ENCODE measurements around the gene PEX14.

PEX14 gene

GRCh38 chr1:10515301-10515975, 40.7 kb downstream of the PEX14 start:
- Mint-ChIP-seq H3K36me3 (ENCODE audit: low read depth) (peaks cover 3% of the 10 kb centered on the region), H3K4me1 (peaks cover 69% of the 10 kb centered on the region), H3K27me3 (no peaks in the 10 kb centered on the region), H3K9me3 (no peaks in the 10 kb centered on the region), H3K4me3 (no peak overlapping the region), H3K27ac (no peak overlapping the region)
- DNase-seq = no peak
- ATAC-seq = no peak

- H3K27ac Mint-ChIP-seq = no peak overlapping the region
- no peak overlapping the region for H3K4me3 Mint-ChIP-seq
- ATAC-seq (no peak), DNase-seq (no peak)
- no peaks in the 10 kb centered on the region for H3K9me3 Mint-ChIP-seq
- peaks cover 3% of the 10 kb centered on the region for H3K36me3 Mint-ChIP-seq (ENCODE audit: low read depth)
- peaks cover 66% of the 10 kb centered on the region for H3K4me1 Mint-ChIP-seq
- H3K27me3 Mint-ChIP-seq = no peaks in the 10 kb centered on the region
Measured at GRCh38 chr1:10515976-10516750, 41.4 kb downstream of the PEX14 start.

DNA sequence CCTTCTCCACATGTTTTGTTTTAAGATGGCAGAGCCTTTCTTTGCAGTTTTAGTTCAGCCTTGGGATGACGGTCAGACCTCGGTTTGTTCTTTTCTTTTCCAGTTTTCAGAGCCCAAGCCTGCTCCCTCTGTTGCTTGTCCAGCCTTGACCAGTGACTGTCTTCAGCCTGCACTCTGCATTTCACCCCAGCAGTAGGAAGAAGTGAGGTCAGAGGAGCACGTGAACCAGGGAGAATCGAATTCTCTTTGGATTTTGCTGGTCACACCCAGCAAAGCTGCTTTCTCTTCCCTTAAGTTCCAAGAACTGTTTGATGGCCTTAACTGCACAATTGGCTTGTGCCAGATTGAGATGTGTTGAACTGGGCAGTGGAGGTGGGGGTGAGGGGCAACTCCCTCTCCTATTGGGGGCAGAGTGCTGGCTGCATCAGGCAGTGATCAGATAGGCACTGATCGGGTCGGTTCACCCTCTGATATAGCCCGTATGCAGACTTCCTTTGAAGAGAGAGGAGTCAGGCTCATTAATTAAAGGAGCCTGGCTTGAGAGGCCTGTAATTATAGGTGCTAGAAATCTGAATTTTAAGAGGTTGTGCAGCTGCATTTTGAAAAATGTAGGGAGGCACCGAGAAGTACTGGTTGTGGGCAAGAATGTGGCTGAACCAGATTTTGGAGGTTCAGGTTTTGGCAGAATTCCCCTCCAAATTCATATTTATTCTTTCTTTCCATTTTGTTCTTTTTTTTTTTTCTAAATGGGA, 42.4 kb downstream of the PEX14 start:
- ATAC-seq = no peak
- Mint-ChIP-seq H3K36me3 (ENCODE audit: low read depth) (peaks cover 5% of the 10 kb centered on the region), H3K27me3 (no peaks in the 10 kb centered on the region), H3K4me1 (peaks cover 66% of the 10 kb centered on the region), H3K9me3 (no peaks in the 10 kb centered on the region), H3K4me3 (no peak overlapping the region), H3K27ac (no peak overlapping the region)
- DNase-seq = no peak

DNA sequence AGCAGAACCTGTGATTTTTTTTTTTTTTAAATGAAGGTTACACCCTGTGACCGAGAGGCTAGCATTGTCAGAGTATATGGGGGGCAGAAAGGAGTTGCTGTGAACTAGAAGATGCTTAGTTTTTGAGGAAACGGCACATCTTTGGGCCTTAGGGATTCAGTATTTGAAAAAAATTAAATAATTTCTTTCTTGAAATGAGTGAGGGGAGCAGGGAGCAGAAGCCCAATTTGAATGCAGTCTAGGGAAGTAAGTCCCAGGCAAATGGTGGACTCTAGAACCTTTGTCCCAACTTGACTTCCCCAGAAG, 42.9 kb downstream of the PEX14 start:
- no peak overlapping the region for H3K27ac Mint-ChIP-seq
- ATAC-seq (no peak), DNase-seq (no peak)
- no peaks in the 10 kb centered on the region for H3K9me3 Mint-ChIP-seq
- peaks cover 66% of the 10 kb centered on the region for H3K4me1 Mint-ChIP-seq
- H3K36me3 Mint-ChIP-seq (ENCODE audit: low read depth) = peaks cover 5% of the 10 kb centered on the region
- no peak overlapping the region for H3K4me3 Mint-ChIP-seq
- H3K27me3 Mint-ChIP-seq = no peaks in the 10 kb centered on the region

DNA sequence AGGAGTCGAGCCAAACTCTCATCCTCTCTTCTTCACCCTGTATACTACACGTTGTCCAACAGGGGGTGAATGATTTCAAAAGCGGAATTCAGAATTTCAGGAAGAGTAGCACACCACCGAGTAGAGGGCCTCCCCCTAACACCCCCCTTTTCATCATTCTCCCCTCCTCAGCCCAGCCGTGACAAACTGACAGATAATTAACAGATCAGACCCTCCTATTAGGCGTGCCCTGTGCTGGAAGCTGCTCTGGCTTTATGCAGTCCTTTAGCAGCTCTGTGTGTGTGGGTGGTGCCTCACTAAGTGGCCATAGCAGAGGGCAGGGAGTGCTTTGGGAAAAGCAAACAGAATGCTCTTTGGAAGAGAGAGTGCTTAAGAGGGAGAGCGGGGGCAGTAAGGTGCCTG, 44.3 kb downstream of the PEX14 start:
- Mint-ChIP-seq H3K4me3 (no peak overlapping the region), H3K36me3 (ENCODE audit: low read depth) (peaks cover 7% of the 10 kb centered on the region), H3K27me3 (no peaks in the 10 kb centered on the region), H3K4me1 (peaks cover 57% of the 10 kb centered on the region), H3K27ac (no peak overlapping the region), H3K9me3 (no peaks in the 10 kb centered on the region)
- ATAC-seq (no peak), DNase-seq (no peak)

DNA sequence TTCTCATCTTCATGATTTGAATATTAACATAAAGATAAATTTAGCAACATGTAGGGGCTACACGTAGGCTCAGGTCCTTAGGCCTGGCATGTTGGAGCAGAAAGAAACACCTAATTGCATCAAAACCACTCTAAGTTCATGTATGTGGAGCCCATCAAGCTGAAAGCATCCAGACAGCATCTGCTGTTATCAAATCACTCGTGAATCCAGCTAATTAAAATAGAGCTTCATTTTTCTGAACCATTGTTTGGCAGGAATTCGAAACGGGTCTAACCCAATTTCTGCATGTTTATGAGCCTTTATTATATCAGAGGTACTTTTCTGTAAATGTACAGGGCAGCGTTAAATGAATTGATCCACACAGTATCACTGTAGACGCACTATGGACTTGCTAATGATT, 45.7 kb downstream of the PEX14 start:
- no peak overlapping the region for H3K4me3 Mint-ChIP-seq
- no peaks in the 10 kb centered on the region for H3K9me3 Mint-ChIP-seq
- DNase-seq (no peak), ATAC-seq (no peak)
- H3K4me1 Mint-ChIP-seq = peaks cover 55% of the 10 kb centered on the region
- H3K27me3 Mint-ChIP-seq = no peaks in the 10 kb centered on the region
- H3K27ac Mint-ChIP-seq = no peak overlapping the region
- H3K36me3 Mint-ChIP-seq (ENCODE audit: low read depth) = peaks cover 9% of the 10 kb centered on the region

- H3K9me3 Mint-ChIP-seq = no peaks in the 10 kb centered on the region
- no peak overlapping the region for H3K27ac Mint-ChIP-seq
- ATAC-seq (no peak), DNase-seq (no peak)
- no peaks in the 10 kb centered on the region for H3K27me3 Mint-ChIP-seq
- H3K4me1 Mint-ChIP-seq = peaks cover 51% of the 10 kb centered on the region
- no peak overlapping the region for H3K4me3 Mint-ChIP-seq
- H3K36me3 Mint-ChIP-seq (ENCODE audit: low read depth) = peaks cover 9% of the 10 kb centered on the region
Measured at GRCh38 chr1:10520952-10521351, 46.2 kb downstream of the PEX14 start.

DNA sequence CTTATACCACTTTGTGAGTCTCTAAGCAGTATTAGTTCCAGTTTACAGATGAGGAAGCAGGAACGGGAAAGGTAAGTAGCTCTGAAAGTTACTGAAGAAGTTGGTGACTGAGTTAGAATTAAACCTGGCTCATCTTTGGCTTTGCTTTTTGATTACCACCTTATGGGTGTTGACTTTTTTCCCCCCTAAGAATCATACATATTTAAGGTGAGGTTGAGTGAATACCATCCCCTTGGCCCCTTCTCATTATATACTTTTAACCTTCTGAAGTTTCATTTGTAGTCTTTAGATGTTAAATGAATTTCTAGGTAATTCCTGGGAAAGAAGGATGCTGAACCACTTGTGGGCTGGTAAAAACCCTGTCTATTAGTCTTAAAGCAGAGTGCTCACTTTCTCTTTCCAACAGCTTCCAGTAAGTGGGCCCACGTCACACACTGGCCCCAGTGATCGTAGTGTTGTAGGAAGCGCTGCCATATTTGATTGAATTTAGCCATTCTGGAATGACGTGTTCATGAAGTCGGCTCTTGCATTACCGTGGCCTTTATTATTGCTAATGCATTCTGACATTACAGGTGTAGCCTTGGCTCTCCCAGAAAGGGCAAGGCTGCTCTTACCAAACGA, 46.9 kb downstream of the PEX14 start:
- Mint-ChIP-seq H3K4me1 (peaks cover 45% of the 10 kb centered on the region), H3K27ac (peak overlapping the region; percentile 21), H3K9me3 (no peaks in the 10 kb centered on the region), H3K36me3 (ENCODE audit: low read depth) (peaks cover 9% of the 10 kb centered on the region), H3K4me3 (no peak overlapping the region), H3K27me3 (no peaks in the 10 kb centered on the region)
- no peak for DNase-seq
- peak; percentile 40 for ATAC-seq

GRCh38 chr1:10522322-10522860, 47.6 kb downstream of the PEX14 start:
- DNase-seq (no peak), ATAC-seq (no peak)
- Mint-ChIP-seq H3K27me3 (no peaks in the 10 kb centered on the region), H3K9me3 (no peaks in the 10 kb centered on the region), H3K4me1 (peaks cover 38% of the 10 kb centered on the region), H3K27ac (peak overlapping the region; percentile 21), H3K36me3 (ENCODE audit: low read depth) (peaks cover 9% of the 10 kb centered on the region), H3K4me3 (no peak overlapping the region)

- no peaks in the 10 kb centered on the region for H3K9me3 Mint-ChIP-seq
- H3K27ac Mint-ChIP-seq = peak overlapping the region; percentile 49
- peaks cover 36% of the 10 kb centered on the region for H3K4me1 Mint-ChIP-seq
- peaks cover 12% of the 10 kb centered on the region for H3K36me3 Mint-ChIP-seq (ENCODE audit: low read depth)
- DNase-seq = no peak
- H3K27me3 Mint-ChIP-seq = no peaks in the 10 kb centered on the region
- peak; percentile 15 for ATAC-seq
- no peak overlapping the region for H3K4me3 Mint-ChIP-seq
Measured at GRCh38 chr1:10525208-10525607, 50.5 kb downstream of the PEX14 start.

GRCh38 chr1:10528066-10529014, 53.6 kb downstream of the PEX14 start:
- H3K4me1 Mint-ChIP-seq = peaks cover 14% of the 10 kb centered on the region
- ATAC-seq = no peak
- H3K9me3 Mint-ChIP-seq = no peaks in the 10 kb centered on the region
- DNase-seq = no peak
- H3K27ac Mint-ChIP-seq = no peak overlapping the region
- H3K4me3 Mint-ChIP-seq = no peak overlapping the region
- H3K27me3 Mint-ChIP-seq = no peaks in the 10 kb centered on the region
- H3K36me3 Mint-ChIP-seq (ENCODE audit: low read depth) = peaks cover 10% of the 10 kb centered on the region

- H3K9me3 Mint-ChIP-seq = no peaks in the 10 kb centered on the region
- H3K27ac Mint-ChIP-seq = no peak overlapping the region
- no peaks in the 10 kb centered on the region for H3K27me3 Mint-ChIP-seq
- peaks cover 11% of the 10 kb centered on the region for H3K4me1 Mint-ChIP-seq
- H3K4me3 Mint-ChIP-seq = no peak overlapping the region
- ATAC-seq (no peak), DNase-seq (no peak)
- peaks cover 8% of the 10 kb centered on the region for H3K36me3 Mint-ChIP-seq (ENCODE audit: low read depth)
Measured at GRCh38 chr1:10529091-10529490, 54.3 kb downstream of the PEX14 start.

DNA sequence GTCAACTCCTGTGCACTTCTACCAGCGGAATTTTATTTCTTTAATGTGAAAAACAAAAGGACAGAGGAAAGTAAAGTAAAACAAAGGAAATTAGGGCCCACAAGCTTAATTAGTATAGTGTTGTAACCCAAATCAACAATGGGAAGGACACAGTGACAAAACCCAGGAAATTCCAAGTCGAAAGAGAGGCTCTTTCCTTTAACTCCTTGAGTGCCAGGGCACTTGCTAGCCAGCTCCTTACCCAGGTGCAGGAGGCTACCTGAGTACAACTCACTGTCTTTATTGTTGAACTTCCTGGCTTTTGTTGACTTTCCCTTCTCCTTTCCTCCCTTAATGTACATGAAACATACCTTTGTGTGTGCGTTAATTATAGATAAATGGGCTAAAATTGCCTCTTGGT, 55.0 kb downstream of the PEX14 start:
- Mint-ChIP-seq H3K9me3 (no peaks in the 10 kb centered on the region), H3K27ac (no peak overlapping the region), H3K4me1 (peaks cover 9% of the 10 kb centered on the region), H3K4me3 (no peak overlapping the region), H3K27me3 (no peaks in the 10 kb centered on the region), H3K36me3 (ENCODE audit: low read depth) (peaks cover 6% of the 10 kb centered on the region)
- DNase-seq (no peak), ATAC-seq (no peak)

Data from activated naive CD8-positive, alpha-beta T cell treated with anti-CD3 and anti-CD28 coated beads, Interleukin-2, amount 50 U/mL, for 24 hours (primary cell).